CD4-positive, alpha-beta T cell treated with Interferon gamma for 1 hour (primary cell): ENCODE measurements around the gene CD96.
A peak's percentile ranks its signal among the peaks of the same experiment; 100 is the strongest.
"Not testable (repeated sequence)": the region's sequence is repeated elsewhere in the genome, so short reads cannot be mapped to it uniquely, and the experiment has no call there.

Source experiments
- DNase-seq: peaks from one replicate; pipeline ENCODE4 v3.0.0-alpha.2; 2020

Gene CD96

GRCh38 chr3:111541911-111542483 is at the start of gene CD96:
Gene CD96, plus strand, starts transcription at chr3:111542197. Its CDS starts 52 bp downstream, at chr3:111542249.
- peak; percentile 75 for DNase-seq

GRCh38 chr3:111493276-111493675 is 48.7 kb upstream of the CD96 start:
- DNase-seq = no peak

GRCh38 chr3:111496894-111497559 is 45.0 kb upstream of the CD96 start:
- no peak for DNase-seq

- no peak for DNase-seq
These were observed 44.0 kb upstream of the CD96 start for GRCh38 chr3:111498022-111498421.

GRCh38 chr3:111506435-111506834 is 35.6 kb upstream of the CD96 start:
- DNase-seq = no peak

GRCh38 chr3:111509308-111509707 is 32.7 kb upstream of the CD96 start:
- no peak for DNase-seq

GRCh38 chr3:111517801-111518200 is 24.2 kb upstream of the CD96 start:
- no peak for DNase-seq

- DNase-seq = no peak
These were observed 22.7 kb upstream of the CD96 start for GRCh38 chr3:111519178-111519855.

- no peak for DNase-seq
These were observed 20.1 kb upstream of the CD96 start for GRCh38 chr3:111521891-111522290.

GRCh38 chr3:111524486-111524885 is 17.5 kb upstream of the CD96 start:
- DNase-seq = not testable (repeated sequence)

- no peak for DNase-seq
These were observed 10.6 kb upstream of the CD96 start for GRCh38 chr3:111531446-111531845.

- DNase-seq = no peak
These were observed 7.3 kb upstream of the CD96 start for GRCh38 chr3:111534701-111535100.

GRCh38 chr3:111538111-111538510 is 3.9 kb upstream of the CD96 start:
- no peak for DNase-seq

- no peak for DNase-seq
These were observed 3.3 kb upstream of the CD96 start for GRCh38 chr3:111538681-111539083.

GRCh38 chr3:111539351-111540331 is 2.4 kb upstream of the CD96 start:
- DNase-seq = peak; percentile 55

- DNase-seq = no peak
These were observed 606 bp upstream of the CD96 start for GRCh38 chr3:111541391-111541790.

GRCh38 chr3:111542611-111543300 is 759 bp downstream of the CD96 start:
- no peak for DNase-seq

- no peak for DNase-seq
These were observed 3.4 kb downstream of the CD96 start for GRCh38 chr3:111545349-111545748.

- peak; percentile 43 for DNase-seq
These were observed 5.6 kb downstream of the CD96 start for GRCh38 chr3:111547631-111548030.

GRCh38 chr3:111548092-111548491 is 6.1 kb downstream of the CD96 start:
- no peak for DNase-seq

GRCh38 chr3:111548756-111549155 is 6.8 kb downstream of the CD96 start:
- DNase-seq = no peak

GRCh38 chr3:111561902-111562301 is 19.9 kb downstream of the CD96 start:
- DNase-seq = not testable (repeated sequence)
